Common myeloid progenitor, CD34-positive (primary cell): ENCODE measurements around the gene PGS1. TPM values are rescaled to one million over a fixed set of nuclear protein-coding genes. Genes with fewer than 3 reads are reported as not detected.
"Not testable (repeated sequence)": the region's sequence is repeated elsewhere in the genome, so short reads cannot be mapped to it uniquely, and the experiment has no call there.

ENCODE experiments used
- CTCF ChIA-PET: fragments of 350-600 bp; sonication (Branson Sonifier 250); formaldehyde crosslinking; loops from one replicate; lab custom pipeline; 2021; ENCODE audit warnings: antibody characterized with exemption; lab: Charles Lee
- POLR2A ChIA-PET: fragments of 350-600 bp; sonication (Branson Sonifier 250); formaldehyde crosslinking; loops from one replicate; lab custom pipeline; 2021; ENCODE audit warnings: antibody characterized with exemption; lab: Charles Lee
- DNase-seq, 3 donors: peaks; one replicate each; pipeline versions ENCODE4 v3.0.0 to v3.0.0-alpha.2; 2013
- H3K27ac ChIP-seq, 2 experiments: 1 replicate in 1 of 2; 2 replicates in 1 of 2; pipeline ENCODE4 v1.7.0; 2013; ENCODE audit warnings: inconsistent platforms in 2 of 2, low read length in 2 of 2, mild to moderate bottlenecking in 2 of 2, low read depth in 1 of 2, moderate library complexity in 1 of 2; ENCODE audit not compliant: severe bottlenecking in 2 of 2, insufficient read depth in 1 of 2, poor library complexity in 1 of 2
- H3K27me3 ChIP-seq, 5 experiments: replicated peaks in 2 of 5; 1 replicate in 3 of 5; 2 replicates in 2 of 5; pipeline versions ENCODE4 v1.6.1 to v1.7.0; 2013; ENCODE audit warnings: low read length in 4 of 5, mild to moderate bottlenecking in 2 of 5, moderate library complexity in 2 of 5, inconsistent platforms in 1 of 5; ENCODE audit not compliant: insufficient read depth in 5 of 5, control insufficient read depth in 4 of 5
- H3K36me3 ChIP-seq, 4 experiments: 1 replicate in 2 of 4; 2 replicates in 2 of 4; pipeline versions ENCODE4 v1.6.1 to v1.7.0; 2013; ENCODE audit warnings: low read length in 3 of 4, control low read depth in 1 of 4, mild to moderate bottlenecking in 1 of 4; ENCODE audit not compliant: control insufficient read depth in 4 of 4, insufficient read depth in 4 of 4
- H3K4me1 ChIP-seq, 4 experiments: 1 replicate in 3 of 4; 2 replicates in 1 of 4; pipeline versions ENCODE4 v1.6.1 to v1.7.1; 2013; ENCODE audit warnings: low read length in 3 of 4, mild to moderate bottlenecking in 3 of 4, control low read depth in 1 of 4, inconsistent platforms in 1 of 4, moderate library complexity in 1 of 4; ENCODE audit not compliant: control insufficient read depth in 4 of 4, insufficient read depth in 4 of 4; ENCODE audit errors: control extremely low read depth in 1 of 4
- H3K4me3 ChIP-seq, 7 experiments: 1 replicate in 4 of 7; 2 replicates in 3 of 7; pipeline versions ENCODE4 v1.5.1 to v1.7.0; 2013; ENCODE audit warnings: mild to moderate bottlenecking in 7 of 7, low read length in 6 of 7, moderate library complexity in 6 of 7, inconsistent platforms in 2 of 7, low read depth in 2 of 7, control low read depth in 1 of 7; ENCODE audit not compliant: insufficient read depth in 4 of 7, control insufficient read depth in 1 of 7; ENCODE audit errors: extremely low read depth in 1 of 7
- H3K9me3 ChIP-seq, 5 experiments: 1 replicate in 4 of 5; 2 replicates in 1 of 5; pipeline versions ENCODE4 v1.6.1 to v1.7.1; 2013; ENCODE audit warnings: low read length in 4 of 5, mild to moderate bottlenecking in 2 of 5, inconsistent platforms in 1 of 5, low read depth in 1 of 5, moderate library complexity in 1 of 5; ENCODE audit not compliant: control insufficient read depth in 4 of 5, insufficient read depth in 2 of 5; ENCODE audit errors: control extremely low read depth in 1 of 5
- WGBS: methylation state at CpG from one replicate; pipeline ENCODE4 v1.1.5; 2013; ENCODE audit not compliant: insufficient coverage; 5-methylcytosine and 5-hydroxymethylcytosine counted together
- polyA plus RNA-seq: library from polyadenylated mRNA; unstranded; fragments of 120-200 nt; gene quantifications from one replicate; pipeline ENCODE4 v1.2.1, GENCODE V29; 2013

PGS1 gene, protein sequence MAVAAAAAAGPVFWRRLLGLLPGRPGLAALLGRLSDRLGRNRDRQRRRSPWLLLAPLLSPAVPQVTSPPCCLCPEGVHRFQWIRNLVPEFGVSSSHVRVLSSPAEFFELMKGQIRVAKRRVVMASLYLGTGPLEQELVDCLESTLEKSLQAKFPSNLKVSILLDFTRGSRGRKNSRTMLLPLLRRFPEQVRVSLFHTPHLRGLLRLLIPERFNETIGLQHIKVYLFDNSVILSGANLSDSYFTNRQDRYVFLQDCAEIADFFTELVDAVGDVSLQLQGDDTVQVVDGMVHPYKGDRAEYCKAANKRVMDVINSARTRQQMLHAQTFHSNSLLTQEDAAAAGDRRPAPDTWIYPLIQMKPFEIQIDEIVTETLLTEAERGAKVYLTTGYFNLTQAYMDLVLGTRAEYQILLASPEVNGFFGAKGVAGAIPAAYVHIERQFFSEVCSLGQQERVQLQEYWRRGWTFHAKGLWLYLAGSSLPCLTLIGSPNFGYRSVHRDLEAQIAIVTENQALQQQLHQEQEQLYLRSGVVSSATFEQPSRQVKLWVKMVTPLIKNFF
- polyA plus RNA-seq, result 49.1 TPM

DNA sequence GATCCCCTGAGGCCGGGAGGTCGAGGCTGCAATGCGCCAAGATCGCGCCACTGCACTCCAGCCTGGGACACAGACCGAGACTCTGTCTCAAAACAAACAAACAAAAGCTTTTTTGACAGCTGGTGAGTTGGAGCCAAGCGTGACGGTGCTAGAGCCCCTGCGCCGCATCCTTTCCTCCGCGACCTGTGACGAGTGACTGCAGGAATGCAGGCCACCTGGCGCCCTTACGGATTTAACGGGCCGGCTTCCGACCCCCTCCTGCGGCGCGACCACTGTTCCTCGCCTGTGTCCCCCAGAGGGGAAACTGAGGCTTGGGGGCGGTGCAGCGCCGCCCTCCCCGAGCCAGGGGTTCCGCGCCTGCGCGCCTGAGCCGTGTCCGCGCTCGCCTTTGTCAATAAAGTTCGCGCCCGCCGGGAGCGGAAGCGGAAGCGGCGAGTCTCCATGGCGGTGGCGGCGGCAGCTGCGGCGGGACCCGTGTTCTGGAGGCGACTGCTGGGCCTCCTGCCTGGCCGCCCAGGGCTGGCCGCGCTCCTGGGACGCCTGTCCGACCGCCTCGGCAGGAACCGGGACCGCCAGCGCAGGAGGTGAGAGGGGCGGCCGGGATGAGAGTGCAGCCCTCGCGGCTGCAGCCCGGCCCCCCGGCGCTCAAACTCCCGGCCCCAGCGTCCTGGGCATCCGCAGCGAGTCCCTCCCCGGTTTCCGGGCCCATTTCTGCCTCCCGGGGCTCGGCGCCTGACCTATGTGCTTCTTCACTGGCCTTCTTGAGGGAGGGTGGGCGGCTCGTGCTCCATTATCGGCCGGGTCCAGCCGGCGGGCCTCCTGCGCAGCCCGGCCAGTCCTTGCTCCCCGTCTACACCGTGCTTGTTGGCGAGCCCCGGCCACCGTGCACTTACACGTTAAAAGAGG is at the start of gene PGS1:
Gene PGS1, plus strand, starts transcription at position 425 of the 906 bp plus-strand sequence. Its CDS starts 17 bp downstream, at position 442.
- CTCF ChIA-PET, result interaction anchor here (0.6 to 2.0 kb wide), 8 partner anchors 9 to 90 kb away, joined by 3 to 5 read pairs (median 3); no protein-coding TSS in a partner anchor
- Histone ChIP-seq H3K9me3 (no peaks in the 10 kb centered on the region), H3K4me3 (peak within 1 kb of the TSS; percentile 85 to 100 (median 95)), H3K4me1 (peaks cover 22 to 67% (median 55%) of the 10 kb centered on the region in 4 experiments), H3K27me3 (no peaks in the 10 kb centered on the region), H3K36me3 (no peaks in the 10 kb centered on the region), H3K27ac (peak within 1 kb of the TSS; percentile 75 to 86)
- peak; percentile 70 to 88 (median 84) for DNase-seq
- under 1% methylated on average over 79 of the region's 89 CpGs for WGBS
- POLR2A ChIA-PET, result interaction anchor here (1.3 to 1.6 kb wide), 2 partner anchors 18 to 38 kb away, joined by 4 to 6 read pairs; partner anchors contain the start of gene SOCS3

DNA sequence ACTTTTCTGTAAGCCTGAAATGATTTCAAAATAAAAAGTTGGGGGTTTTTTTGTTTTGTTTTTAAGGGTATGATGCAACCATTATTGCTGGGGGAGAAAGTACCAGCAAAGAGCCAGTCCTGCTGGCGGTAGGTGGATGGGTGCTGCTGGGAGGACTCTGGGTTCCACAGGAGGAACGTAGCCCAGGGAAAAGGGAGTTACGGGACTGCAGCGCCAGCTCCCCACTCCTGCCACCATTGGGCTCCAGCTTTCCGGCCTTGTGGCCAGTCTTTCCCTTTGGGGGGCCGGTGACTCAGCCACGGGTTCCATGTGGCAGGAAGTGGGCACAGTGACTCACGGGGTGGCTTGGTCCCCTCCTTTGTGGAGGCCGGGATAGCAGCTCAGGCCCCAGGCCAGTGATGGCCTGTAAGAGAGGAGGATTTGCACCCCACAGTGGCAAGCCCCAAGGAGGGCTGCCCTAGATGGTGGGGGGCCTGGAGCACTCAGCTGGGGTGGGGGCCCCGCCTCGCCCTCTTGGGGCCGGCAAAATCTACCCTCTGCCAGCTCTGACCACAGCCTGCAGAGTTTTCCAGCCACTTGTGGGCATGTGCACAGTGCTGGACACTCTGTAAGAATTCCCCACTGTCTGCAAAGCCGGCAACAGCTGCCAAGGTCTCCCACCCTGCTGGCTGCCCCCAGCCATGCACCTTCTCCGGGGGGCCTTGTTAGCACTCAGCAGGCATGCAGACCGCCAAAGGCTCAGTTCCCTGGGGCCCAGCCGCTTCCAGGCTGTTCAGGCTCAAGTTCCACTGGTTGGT is 49.0 kb upstream of the PGS1 start:
- POLR2A ChIA-PET, result interaction anchor here (0.6 to 1.9 kb wide), 5 partner anchors 11 to 72 kb away, joined by 3 to 5 read pairs (median 3); no protein-coding TSS in a partner anchor
- Histone ChIP-seq H3K9me3 (no peaks in the 10 kb centered on the region), H3K27me3 (no peaks in the 10 kb centered on the region), H3K27ac (peak overlapping the region; percentile 15 to 54), H3K4me3 (peak overlapping the region in 2 of 7 experiments; percentile 39 to 58), H3K4me1 (peaks cover 0 to 51% (median 35%) of the 10 kb centered on the region in 4 experiments), H3K36me3 (no peaks in the 10 kb centered on the region)
- peak; percentile 76 to 95 (median 92) for DNase-seq
- CTCF ChIA-PET, result interaction anchor here (1.0 to 1.5 kb wide), 5 partner anchors 10 to 93 kb away, joined by 3 to 8 read pairs (median 4); no protein-coding TSS in a partner anchor
- WGBS, result 41% methylated on average over 15 of the region's 16 CpGs

DNA sequence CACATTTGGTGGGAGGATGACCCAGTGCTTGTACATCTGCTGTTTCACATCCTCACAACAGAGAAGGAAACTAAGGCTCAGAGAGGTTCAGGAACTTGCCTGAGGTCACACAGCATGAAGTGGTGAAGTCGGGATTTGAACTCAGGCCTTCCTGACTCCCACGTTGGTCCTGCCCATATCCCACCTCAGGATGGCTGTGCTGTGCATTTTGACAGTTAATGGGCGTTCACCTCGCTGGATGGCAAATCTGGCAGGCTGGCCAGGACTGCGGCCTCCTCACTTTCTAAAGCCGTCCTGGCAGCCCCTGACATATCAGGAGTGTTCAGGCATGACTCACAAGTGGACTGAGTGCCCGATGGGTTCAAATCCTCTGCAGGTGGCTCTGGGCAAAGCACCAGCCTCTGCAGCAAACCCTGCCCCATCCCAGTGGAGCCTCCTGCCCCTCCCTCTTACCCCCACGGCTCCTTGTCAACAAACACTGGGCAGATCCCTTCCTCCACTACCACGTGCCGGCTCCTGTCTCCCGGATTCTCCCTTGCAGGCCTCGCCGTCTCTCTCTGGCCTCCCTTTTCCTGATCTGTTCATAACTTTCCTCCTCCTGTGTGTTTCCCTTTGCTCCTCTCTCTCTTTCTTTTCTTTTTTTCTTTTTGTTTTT is 47.8 kb upstream of the PGS1 start:
- DNase-seq, result no peak
- Histone ChIP-seq H3K36me3 (no peaks in the 10 kb centered on the region), H3K4me1 (peaks cover 0 to 38% (median 23%) of the 10 kb centered on the region in 4 experiments), H3K27me3 (no peaks in the 10 kb centered on the region), H3K4me3 (no peak overlapping the region), H3K27ac (no peak overlapping the region), H3K9me3 (no peaks in the 10 kb centered on the region)
- ChIA-PET POLR2A (no interaction called here), CTCF (interaction anchor here (1.4 kb wide), 1 partner anchor 34 kb away, joined by 4 read pairs; no protein-coding TSS in a partner anchor)
- 94% methylated on average over 12 of the region's 13 CpGs for WGBS

DNA sequence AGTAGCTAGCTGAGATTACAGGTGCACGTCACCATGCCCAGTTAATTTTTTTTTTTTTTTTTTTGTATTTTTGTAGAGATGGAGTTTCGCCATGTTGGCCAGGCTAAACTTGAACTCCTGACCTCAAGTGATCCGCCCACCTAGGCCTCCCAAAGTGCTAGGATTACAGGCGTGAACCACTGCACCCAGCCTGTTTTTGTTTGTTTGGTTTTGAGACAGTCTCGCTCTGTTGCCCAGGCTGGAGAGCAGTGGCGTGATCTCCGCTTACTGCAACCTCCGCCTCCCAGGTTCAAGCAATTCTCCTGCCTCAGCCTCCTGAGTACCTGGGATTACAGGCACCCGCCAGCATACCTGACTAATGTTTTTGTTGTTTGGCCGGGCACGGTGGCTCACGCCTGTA is 47.1 kb upstream of the PGS1 start:
- DNase-seq, H3K27me3 ChIP-seq, H3K9me3 ChIP-seq, POLR2A ChIA-PET, H3K27ac ChIP-seq, H3K4me3 ChIP-seq, H3K36me3 ChIP-seq: not testable (repeated sequence)
- H3K4me1 ChIP-seq, result peaks cover 0 to 34% (median 21%) of the 10 kb centered on the region in 4 experiments
- CTCF ChIA-PET, result interaction anchor here (1.1 kb wide), 1 partner anchor 16 kb away, joined by 3 read pairs; no protein-coding TSS in a partner anchor
- 97% methylated on average over 9 of the region's 12 CpGs for WGBS

DNA sequence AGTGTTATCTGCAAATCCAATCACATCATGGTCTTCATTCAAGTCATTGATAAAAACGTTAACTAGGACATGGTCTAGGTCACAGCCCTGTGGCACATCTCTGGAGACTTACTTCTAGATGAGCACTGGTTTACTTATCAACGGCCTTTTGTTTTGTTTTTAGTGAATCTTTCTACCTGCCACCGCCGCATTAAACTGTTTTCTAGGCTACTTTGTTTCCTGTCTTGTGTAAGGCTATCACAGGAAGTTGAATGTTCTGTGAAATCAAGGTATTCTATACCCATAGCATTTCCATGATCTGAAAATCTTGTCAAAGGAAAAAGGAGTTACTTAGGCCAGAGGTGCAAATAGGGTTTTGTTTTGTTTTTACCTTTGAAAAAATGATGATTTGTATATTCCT is 45.5 kb upstream of the PGS1 start:
- no peak overlapping the region for H3K4me3 ChIP-seq
- WGBS, result 72% methylated on average over 3 of the region's 4 CpGs
- peaks cover 0 to 31% (median 23%) of the 10 kb centered on the region in 4 experiments for H3K4me1 ChIP-seq
- no peak overlapping the region for H3K27ac ChIP-seq
- DNase-seq, result no peak
- H3K27me3 ChIP-seq, result no peaks in the 10 kb centered on the region
- no peaks in the 10 kb centered on the region for H3K36me3 ChIP-seq
- H3K9me3 ChIP-seq, result no peaks in the 10 kb centered on the region
- ChIA-PET POLR2A (no interaction called here), CTCF (no interaction called here)
